RWPE1 (cell line): ENCODE data around the gene DNAI1.

ENCODE experiments used
- CTCF ChIA-PET: fragments of 350-600 bp; sonication (Branson Sonifier 250); formaldehyde crosslinking; extraction: SDS; loops from one replicate; lab custom pipeline; 2021; lab: Yijun Ruan, JAX
- POLR2A ChIA-PET: fragments of 400-600 bp; formaldehyde crosslinking; extraction: SDS; loops from one replicate; lab custom pipeline; 2020; ENCODE audit warnings: antibody characterized with exemption; ENCODE audit not compliant: low non-redundant PET; lab: Yijun Ruan, JAX
- DNase-seq: peaks from one replicate; pipeline ENCODE4 v3.0.0; 2012; ENCODE audit warnings: low spot score
- H3K27ac ChIP-seq: fragments of 450-650 bp; 2 replicates; pipeline ENCODE4 v1.5.1; 2017
- TF ChIP-seq, protein P1 (sequence below): fragments of 450-650 bp; conservative IDR thresholded peaks from 2 replicates; pipeline ENCODE4 v1.5.1; 2017; ENCODE audit warnings: low read depth, mild to moderate bottlenecking

The DNAI1 gene

DNA sequence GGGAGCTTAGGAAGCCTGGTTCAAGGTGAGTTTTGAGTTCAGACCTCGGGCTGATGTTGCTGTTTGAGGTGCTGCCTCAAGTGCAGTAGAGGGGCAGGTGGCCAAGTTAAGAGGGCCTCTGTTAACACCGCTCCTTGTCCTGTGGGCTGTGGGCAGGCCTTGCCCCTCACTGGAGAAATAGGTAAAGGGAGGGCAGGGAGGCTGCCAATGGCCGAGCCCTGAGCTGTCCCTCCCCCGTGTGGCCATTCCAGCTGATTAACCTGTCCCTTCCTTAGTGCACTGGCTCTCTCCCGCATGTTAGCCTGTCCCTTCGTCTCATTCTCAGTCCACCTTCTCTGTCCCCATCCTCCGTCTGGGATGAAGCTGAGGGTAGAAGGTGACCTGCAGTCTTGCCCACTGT lies 109.5 kb downstream of the DNAI1 start:
- CTCF ChIA-PET: interaction anchor here (0.6 kb wide), 1 partner anchor 20 kb away, joined by 3 read pairs; no protein-coding TSS in a partner anchor

DNA sequence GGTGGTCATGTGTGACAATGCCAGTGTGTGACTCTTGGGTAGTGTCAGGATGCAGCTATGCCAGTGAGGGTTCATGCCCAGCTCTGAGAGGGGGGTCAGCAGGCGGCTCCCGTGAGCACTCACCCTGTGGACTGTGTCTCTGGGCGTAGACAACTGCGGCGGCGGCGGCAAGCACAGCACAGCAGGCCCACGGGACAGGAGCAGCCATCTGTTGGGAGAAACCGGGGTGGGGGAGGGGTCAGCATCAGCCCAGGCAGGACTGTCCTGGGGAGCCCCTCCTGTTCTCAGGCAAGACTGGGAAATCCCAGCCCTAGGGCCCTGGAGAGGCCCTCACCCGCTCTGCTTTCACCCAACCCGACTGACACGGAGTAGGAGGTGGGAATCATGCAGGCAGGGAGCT lies 110.2 kb downstream of the DNAI1 start:
- DNase-seq: no peak
- CTCF ChIA-PET: no interaction called here
- TF ChIP-seq, protein P1, sequence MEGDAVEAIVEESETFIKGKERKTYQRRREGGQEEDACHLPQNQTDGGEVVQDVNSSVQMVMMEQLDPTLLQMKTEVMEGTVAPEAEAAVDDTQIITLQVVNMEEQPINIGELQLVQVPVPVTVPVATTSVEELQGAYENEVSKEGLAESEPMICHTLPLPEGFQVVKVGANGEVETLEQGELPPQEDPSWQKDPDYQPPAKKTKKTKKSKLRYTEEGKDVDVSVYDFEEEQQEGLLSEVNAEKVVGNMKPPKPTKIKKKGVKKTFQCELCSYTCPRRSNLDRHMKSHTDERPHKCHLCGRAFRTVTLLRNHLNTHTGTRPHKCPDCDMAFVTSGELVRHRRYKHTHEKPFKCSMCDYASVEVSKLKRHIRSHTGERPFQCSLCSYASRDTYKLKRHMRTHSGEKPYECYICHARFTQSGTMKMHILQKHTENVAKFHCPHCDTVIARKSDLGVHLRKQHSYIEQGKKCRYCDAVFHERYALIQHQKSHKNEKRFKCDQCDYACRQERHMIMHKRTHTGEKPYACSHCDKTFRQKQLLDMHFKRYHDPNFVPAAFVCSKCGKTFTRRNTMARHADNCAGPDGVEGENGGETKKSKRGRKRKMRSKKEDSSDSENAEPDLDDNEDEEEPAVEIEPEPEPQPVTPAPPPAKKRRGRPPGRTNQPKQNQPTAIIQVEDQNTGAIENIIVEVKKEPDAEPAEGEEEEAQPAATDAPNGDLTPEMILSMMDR: no peak
- POLR2A ChIA-PET: no interaction called here
- no peak overlapping the region for H3K27ac ChIP-seq

More for the DNA sequence above, 109.5 kb downstream of the DNAI1 start:
- H3K27ac ChIP-seq: no peak overlapping the region
- POLR2A ChIA-PET: no interaction called here
- DNase-seq: no peak
- TF ChIP-seq, protein P1: no peak

DNA sequence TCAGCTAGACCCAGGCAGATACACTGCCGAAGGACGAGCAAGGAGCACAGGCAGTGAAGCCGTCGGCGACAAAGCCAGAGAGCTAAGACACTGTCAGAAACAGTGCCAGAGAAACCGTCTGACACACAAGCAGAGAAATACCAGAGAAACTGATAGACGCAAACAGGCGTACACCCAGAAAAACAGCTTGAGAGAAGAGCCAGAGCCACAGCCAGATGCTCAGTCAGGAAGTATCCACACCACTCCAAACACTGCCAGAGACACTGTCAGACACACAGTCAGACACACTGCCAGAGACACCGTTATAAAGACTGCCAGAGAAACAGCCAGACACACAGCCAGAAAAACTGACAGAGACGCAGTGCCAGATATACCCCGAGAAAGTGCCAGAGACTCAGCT lies 111.8 kb downstream of the DNAI1 start:
- TF ChIP-seq, protein P1: no peak
- CTCF ChIA-PET: interaction anchor here (0.6 to 1.2 kb wide), 3 partner anchors 10 to 231 kb away, joined by 4 to 7 read pairs (median 5); no protein-coding TSS in a partner anchor
- POLR2A ChIA-PET: no interaction called here
- H3K27ac ChIP-seq: no peak overlapping the region
- DNase-seq: no peak
